GM12873 (cell line): ENCODE data around the gene TMEM38B.

ENCODE experiments used
- TF ChIP-seq, protein P1 (sequence below): IDR thresholded peaks from 2 replicates; pipeline ENCODE4 v1.5.1; 2012; ENCODE audit warnings: low read depth, mild to moderate bottlenecking, moderate library complexity, low read length, control low read depth; ENCODE audit not compliant: insufficient read depth; ENCODE audit errors: missing control alignments

The TMEM38B gene

DNA sequence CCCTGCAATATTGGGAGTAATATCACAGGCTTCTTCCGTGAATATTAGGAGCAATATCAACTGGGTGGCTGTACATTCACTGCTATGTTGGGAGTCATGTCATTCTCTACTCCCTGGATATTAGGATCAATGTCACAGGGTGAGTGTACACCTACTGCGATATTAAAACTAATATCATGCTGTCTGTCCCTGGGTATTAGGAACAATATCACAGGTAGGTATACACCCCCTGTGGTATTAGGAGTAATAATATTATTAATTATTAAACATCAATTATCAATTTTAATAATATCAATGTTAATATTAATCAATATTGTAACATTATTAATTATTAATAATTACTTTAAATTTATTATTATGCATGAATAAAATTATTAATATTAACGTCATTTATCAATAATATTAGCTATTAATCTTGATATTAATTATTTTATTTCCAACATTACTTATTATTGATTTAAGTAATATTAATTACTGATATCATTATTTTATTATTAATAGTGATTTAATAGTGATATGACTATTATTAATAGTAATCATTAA is 121.9 kb downstream of the TMEM38B start:
- TF ChIP-seq, protein P1, sequence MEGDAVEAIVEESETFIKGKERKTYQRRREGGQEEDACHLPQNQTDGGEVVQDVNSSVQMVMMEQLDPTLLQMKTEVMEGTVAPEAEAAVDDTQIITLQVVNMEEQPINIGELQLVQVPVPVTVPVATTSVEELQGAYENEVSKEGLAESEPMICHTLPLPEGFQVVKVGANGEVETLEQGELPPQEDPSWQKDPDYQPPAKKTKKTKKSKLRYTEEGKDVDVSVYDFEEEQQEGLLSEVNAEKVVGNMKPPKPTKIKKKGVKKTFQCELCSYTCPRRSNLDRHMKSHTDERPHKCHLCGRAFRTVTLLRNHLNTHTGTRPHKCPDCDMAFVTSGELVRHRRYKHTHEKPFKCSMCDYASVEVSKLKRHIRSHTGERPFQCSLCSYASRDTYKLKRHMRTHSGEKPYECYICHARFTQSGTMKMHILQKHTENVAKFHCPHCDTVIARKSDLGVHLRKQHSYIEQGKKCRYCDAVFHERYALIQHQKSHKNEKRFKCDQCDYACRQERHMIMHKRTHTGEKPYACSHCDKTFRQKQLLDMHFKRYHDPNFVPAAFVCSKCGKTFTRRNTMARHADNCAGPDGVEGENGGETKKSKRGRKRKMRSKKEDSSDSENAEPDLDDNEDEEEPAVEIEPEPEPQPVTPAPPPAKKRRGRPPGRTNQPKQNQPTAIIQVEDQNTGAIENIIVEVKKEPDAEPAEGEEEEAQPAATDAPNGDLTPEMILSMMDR: no peak

DNA sequence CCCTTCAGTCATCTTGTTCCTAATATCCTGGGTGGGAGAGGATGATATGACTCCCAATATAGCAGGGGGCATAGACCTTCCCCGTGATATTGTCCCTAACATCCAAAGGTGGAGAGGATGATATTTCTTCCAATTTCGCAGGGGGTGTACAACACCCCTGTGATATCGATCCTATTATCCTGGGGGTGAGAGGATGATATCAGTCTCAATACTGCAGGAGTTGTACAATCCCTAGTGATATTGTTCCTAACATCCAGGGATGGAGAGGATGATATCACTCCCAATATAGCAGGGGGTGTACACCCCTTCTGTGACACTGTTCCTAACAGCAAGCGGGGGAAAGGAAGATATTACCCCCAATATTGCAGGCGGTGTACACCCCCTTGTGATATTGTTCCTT is 122.6 kb downstream of the TMEM38B start:
- TF ChIP-seq, protein P1: no peak

DNA sequence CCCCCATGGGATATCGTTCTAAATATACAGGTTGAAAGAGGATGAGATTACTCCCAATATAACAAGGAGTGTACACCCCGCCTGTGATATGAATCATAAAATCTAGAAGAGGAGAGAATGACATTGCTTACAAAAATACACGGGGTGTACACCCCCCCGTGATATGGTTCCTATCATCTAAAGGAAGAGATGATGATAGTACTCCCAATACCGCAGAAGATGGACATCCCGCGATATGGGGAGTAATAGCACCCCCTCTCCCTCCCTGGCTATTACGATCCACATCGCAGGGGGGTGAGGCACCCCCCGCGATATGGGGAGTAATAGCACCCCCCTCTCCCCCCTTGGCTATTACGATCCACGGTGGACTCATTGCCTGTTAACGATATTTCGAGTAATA is 124.6 kb downstream of the TMEM38B start:
- TF ChIP-seq, protein P1: no peak

DNA sequence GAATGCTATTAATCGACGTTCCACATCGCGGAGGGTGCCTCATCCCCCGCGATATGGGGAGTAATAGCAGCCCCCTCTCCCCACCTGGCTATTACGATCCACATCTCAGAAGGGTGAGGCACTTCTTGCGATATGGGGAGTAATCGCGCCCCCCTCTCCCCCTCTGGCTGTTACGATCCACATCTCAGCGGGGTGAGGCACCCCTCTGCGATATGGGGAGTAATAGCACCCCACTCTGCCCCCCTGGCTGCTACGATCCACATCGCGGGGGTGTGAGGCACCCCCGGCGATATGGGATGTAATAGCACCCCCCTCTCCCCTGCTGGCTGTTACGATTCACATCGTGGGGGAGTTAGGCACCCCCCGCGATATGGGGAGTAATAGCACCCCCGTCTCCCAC is 128.5 kb downstream of the TMEM38B start:
- TF ChIP-seq, protein P1: no peak
